GM19372 (cell line): ENCODE data around the gene APEH.

Experiments used
- ATAC-seq: cut with Tn5 transposase; IDR thresholded peaks from one replicate; pipeline ENCODE4 v1.9.1; 2021; ENCODE audit warnings: mild to moderate bottlenecking, low read depth, moderate library complexity; ENCODE audit not compliant: unreplicated experiment

Gene APEH

DNA sequence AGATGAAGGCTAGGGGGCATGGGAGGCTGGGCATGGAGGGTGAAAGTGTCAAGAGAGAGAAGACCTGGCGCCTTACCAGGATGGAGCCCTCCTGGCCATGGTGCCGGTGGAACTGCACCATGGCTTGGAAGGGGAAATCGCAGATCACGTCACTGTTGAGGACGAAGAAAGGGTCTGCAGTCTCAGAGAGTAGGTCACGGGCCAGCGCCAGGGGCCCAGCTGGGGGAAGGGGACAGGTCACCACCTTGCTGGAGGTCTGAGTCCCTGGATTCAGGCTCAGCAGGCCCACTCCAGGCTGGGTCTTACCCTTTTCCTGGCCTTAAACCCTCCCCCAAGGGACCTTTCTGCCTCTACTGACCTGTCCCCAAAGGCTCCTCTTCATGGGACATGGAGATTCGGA, 48.7 kb downstream of the APEH start:
- ATAC-seq, result no peak

DNA sequence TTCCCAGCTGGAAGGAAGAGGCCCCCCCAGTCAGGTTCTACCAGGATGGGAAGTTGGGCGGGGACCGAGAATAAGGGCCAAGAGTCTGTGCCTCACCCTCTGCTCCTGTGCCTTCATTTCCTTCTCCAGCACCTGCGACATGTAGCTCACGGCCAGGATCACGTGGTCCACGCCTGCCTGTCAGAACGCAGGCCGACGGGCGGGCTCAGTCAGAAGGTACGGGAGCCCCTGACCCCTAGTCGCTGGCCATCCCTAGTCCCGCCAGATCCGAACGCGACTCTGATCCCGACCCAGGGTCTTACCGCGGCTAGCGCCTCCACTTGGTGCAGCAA, 49.1 kb downstream of the APEH start:
- no peak for ATAC-seq

GRCh38 chr3:49723628-49724551, 49.7 kb downstream of the APEH start, which contains the start of gene GMPPB:
Gene GMPPB (minus strand): TSS chr3:49723951. CDS start chr3:49723726, 225 bp downstream.
- peak; percentile 80 for ATAC-seq

DNA sequence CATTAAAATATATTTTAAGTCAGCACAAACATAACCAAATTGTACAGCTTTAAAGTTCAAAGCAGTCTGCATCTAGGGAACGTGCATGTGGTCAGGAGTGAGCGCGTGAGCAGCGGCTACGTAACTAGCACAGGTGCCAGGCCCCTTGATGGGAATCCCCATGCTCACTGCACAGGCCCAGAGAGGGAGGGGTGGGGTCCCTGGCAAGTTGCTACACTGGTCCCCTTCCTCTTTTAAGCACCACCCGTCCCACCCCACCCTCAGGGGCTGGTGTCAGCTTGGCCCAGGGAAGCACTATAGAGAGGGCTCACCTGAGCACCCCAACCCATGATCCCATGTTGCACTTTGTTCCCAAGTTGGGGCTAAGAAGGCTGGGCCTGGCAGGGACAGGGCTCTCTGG, 50.4 kb downstream of the APEH start:
- ATAC-seq, result no peak

- ATAC-seq, result no peak
Measured at GRCh38 chr3:49725906-49726681, 51.9 kb downstream of the APEH start.

DNA sequence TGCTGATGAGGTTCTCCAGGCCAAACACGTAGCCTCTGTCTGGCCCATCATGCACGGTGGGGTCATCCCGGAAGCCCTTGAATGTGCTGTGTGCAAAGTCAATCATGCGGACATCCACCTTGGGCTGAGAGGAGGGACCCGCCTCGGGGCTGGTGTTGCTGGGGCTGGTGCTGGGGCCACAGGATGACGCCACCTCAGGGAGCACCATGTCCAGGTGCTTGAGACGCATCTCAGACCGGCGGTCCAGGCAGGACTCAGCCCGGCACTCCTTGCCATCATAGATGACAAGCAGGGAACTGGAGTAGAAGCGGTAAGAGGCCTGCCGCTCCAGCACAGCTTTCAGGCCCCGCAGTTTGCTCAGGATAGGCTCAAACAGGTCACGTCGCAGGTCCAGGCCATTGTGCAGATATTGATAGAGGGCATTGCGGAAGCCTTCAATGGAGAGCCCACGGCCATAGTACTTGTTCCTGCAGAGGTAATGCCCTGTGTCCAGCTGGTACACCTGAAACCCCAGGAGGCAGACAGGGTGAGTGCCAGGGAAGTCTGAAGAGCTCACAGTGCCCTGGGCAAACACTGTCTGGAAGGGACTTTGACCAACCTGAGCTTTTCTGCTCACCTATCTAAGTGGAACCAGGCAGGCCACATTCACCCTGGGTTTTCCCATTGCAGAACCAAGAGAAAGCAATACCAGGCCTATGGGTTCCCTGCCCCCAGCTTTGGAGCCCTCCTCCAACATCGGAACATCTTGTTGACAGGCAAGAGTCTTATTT, 53.2 kb downstream of the APEH start:
- no peak for ATAC-seq

DNA sequence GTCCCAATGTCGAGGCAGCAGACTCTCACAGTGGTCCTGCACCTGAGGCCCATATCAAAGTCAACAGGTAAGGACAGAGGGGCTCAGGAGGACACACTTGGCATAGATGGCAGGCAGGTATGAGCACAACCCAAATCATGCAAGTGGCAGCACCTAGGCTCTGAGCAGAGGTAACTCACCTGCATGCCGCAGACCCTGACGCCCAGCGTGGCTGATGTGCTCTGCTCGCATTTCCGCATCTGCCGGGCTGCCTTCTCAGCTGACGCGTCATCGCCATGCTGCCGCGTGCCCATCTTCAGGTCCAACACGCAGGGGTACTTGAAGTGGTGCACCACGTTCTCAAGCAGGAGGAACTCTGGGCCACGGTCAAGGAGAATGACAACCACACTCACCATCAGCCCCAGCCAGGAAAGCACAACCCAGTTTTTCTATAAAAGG, 53.8 kb downstream of the APEH start:
- ATAC-seq, result no peak

GRCh38 chr3:49729966-49730609, 55.9 kb downstream of the APEH start:
- no peak for ATAC-seq

GRCh38 chr3:49732597-49732996, 58.4 kb downstream of the APEH start:
- no peak for ATAC-seq

GRCh38 chr3:49733551-49733950, 59.4 kb downstream of the APEH start:
- no peak for ATAC-seq
